ENCODE results near the gene PRDX4.

The PRDX4 gene

GRCh38 chrX:23667239-23668177 is at the start of gene PRDX4:
Gene PRDX4 (plus strand): TSS chrX:23667493. CDS start chrX:23667571, 78 bp downstream.
- DNase-seq (ENCODE audit: low read depth) = peak; percentile 61
- in situ Hi-C loops (cut with HindIII; ENCODE audit: low sequenced_read_pairs) = no loop called here
- H3K4me3 ChIP-seq (ENCODE audit: low read depth, low read length) = peak within 1 kb of the TSS; percentile 60
- TF ChIP-seq CTCF (IDR thresholded peaks at IDR 0.05; ENCODE audit: low read depth, low read length, missing control alignments) = no peak

GRCh38 chrX:23621621-23622265 is 45.5 kb upstream of the PRDX4 start:
- in situ Hi-C loops (cut with HindIII; ENCODE audit: low sequenced_read_pairs) = no loop called here
- DNase-seq (ENCODE audit: low read depth) = no peak
- TF ChIP-seq CTCF (IDR thresholded peaks at IDR 0.05; ENCODE audit: low read depth, low read length, missing control alignments) = no peak

GRCh38 chrX:23623797-23624196 is 43.5 kb upstream of the PRDX4 start:
- H3K4me3 ChIP-seq (ENCODE audit: low read depth, low read length) = no peak overlapping the region
- TF ChIP-seq CTCF (IDR thresholded peaks at IDR 0.05; ENCODE audit: low read depth, low read length, missing control alignments) = no peak
- DNase-seq (ENCODE audit: low read depth) = no peak
- in situ Hi-C loops (cut with HindIII; ENCODE audit: low sequenced_read_pairs) = no loop called here

More at GRCh38 chrX:23621621-23622265, 45.5 kb upstream of the PRDX4 start:
- H3K4me3 ChIP-seq (ENCODE audit: low read depth, low read length) = no peak overlapping the region

GRCh38 chrX:23626651-23627050 is 40.6 kb upstream of the PRDX4 start:
- TF ChIP-seq CTCF (IDR thresholded peaks at IDR 0.05; ENCODE audit: low read depth, low read length, missing control alignments) = peak; percentile 10
- in situ Hi-C loops (cut with HindIII; ENCODE audit: low sequenced_read_pairs) = no loop called here

GRCh38 chrX:23628131-23628530 is 39.2 kb upstream of the PRDX4 start:
- in situ Hi-C loops (cut with HindIII; ENCODE audit: low sequenced_read_pairs) = no loop called here
- DNase-seq (ENCODE audit: low read depth) = no peak
- no peak overlapping the region for H3K4me3 ChIP-seq (ENCODE audit: low read depth, low read length)
- TF ChIP-seq CTCF (IDR thresholded peaks at IDR 0.05; ENCODE audit: low read depth, low read length, missing control alignments) = no peak

More at GRCh38 chrX:23626651-23627050, 40.6 kb upstream of the PRDX4 start:
- DNase-seq (ENCODE audit: low read depth) = no peak
- H3K4me3 ChIP-seq (ENCODE audit: low read depth, low read length) = no peak overlapping the region

GRCh38 chrX:23631136-23631535 is 36.2 kb upstream of the PRDX4 start:
- H3K4me3 ChIP-seq (ENCODE audit: low read depth, low read length) = no peak overlapping the region
- no peak for DNase-seq (ENCODE audit: low read depth)
- no peak for TF ChIP-seq CTCF (IDR thresholded peaks at IDR 0.05; ENCODE audit: low read depth, low read length, missing control alignments)
- in situ Hi-C loops (cut with HindIII; ENCODE audit: low sequenced_read_pairs) = no loop called here
